BJ (cell line): ENCODE results near the gene DNAL1. TPM values are rescaled to one million over a fixed set of nuclear protein-coding genes. Genes with fewer than 3 reads are reported as not detected.

Source experiments
- CTCF ChIA-PET: fragments of 350-600 bp; formaldehyde crosslinking; extraction: SDS; loops from one replicate; lab custom pipeline; 2021; ENCODE audit warnings: antibody characterized with exemption, inconsistent platforms; lab: Yijun Ruan, JAX
- POLR2A ChIA-PET: fragments of 300-600 bp; sonication (Branson Sonifier 250); formaldehyde crosslinking; extraction: SDS; loops from one replicate; lab custom pipeline; 2021; ENCODE audit warnings: antibody characterized with exemption; lab: Charles Lee
- DNase-seq: peaks from one replicate; pipeline ENCODE4 v3.0.0-alpha.2; 2011; ENCODE audit warnings: low read depth
- H3K27me3 ChIP-seq: 2 replicates; pipeline ENCODE4 v1.6.0; 2011; ENCODE audit warnings: low read length; ENCODE audit not compliant: control insufficient read depth, insufficient read depth
- H3K36me3 ChIP-seq: 2 replicates; pipeline ENCODE4 v1.5.1; 2011; ENCODE audit warnings: low read length; ENCODE audit not compliant: control insufficient read depth, insufficient read depth
- H3K4me3 ChIP-seq: 2 replicates; pipeline ENCODE4 v1.5.1; 2011; ENCODE audit warnings: low read depth, mild to moderate bottlenecking, control low read depth, low read length
- CTCF ChIP-seq: IDR thresholded peaks from 2 replicates; pipeline ENCODE4 v1.5.1; 2011; ENCODE audit warnings: low read depth, mild to moderate bottlenecking, control low read depth, inconsistent platforms, low read length, moderate library complexity; ENCODE audit not compliant: insufficient read depth
- polyA plus RNA-seq: library from polyadenylated mRNA; depleted of rRNA; stranded (reverse); fragments of >200 nt; gene quantifications from 2 replicates; pipeline ENCODE4 v1.2.3, GENCODE V29; 2011; rRNA removed
- small RNA-seq: library from RNA; depleted of rRNA; stranded (forward); fragments of <200 nt; gene quantifications from one replicate; pipeline ENCODE3, GENCODE V24; 2012; ENCODE audit warnings: low replicate concordance, low read depth; ENCODE audit not compliant: insufficient read length

DNAL1 gene
- polyA plus RNA-seq, 1 experiment, result 2.4 TPM

- no peak for TF ChIP-seq CTCF
- Histone ChIP-seq H3K4me3 (no peak overlapping the region), H3K27me3 (no peaks in the 10 kb centered on the region), H3K36me3 (peaks cover 2% of the 10 kb centered on the region; the same call in 1 of the 2 replicates)
- ChIA-PET CTCF (interaction anchor here (0.7 to 2.0 kb wide), 5 partner anchors 9 to 79 kb away, joined by 3 to 9 read pairs (median 4); no protein-coding TSS in a partner anchor), POLR2A (no interaction called here)
- DNase-seq, result no peak
Measured at GRCh38 chr14:73749706-73750530, 105.1 kb downstream of the DNAL1 start.

DNA sequence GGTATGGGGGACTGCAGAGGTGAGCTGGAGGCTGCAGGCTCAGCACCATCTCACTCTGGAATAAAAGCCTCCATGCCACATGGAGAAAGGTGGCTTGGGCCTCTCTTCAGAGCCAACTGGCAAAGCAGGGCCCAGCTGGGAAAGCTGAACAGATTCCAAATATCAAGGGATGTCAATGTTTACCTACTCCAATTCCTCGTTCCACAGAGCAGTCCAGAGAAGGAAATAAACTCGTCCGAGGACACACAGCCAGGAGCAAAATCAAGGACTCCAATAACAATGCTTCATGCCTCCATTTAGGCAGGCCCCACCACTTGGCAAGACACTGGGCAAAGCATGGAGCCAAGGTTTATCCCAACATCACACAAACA is 105.7 kb downstream of the DNAL1 start:
- no peak for TF ChIP-seq CTCF
- CTCF ChIA-PET, result interaction anchor here (0.7 to 2.0 kb wide), 4 partner anchors 8 to 78 kb away, joined by 3 to 9 read pairs (median 6); no protein-coding TSS in a partner anchor
- Histone ChIP-seq H3K36me3 (peaks cover 2% of the 10 kb centered on the region; the same call in 1 of the 2 replicates), H3K27me3 (no peaks in the 10 kb centered on the region), H3K4me3 (no peak overlapping the region)
- DNase-seq, result no peak
- POLR2A ChIA-PET, result no interaction called here

DNA sequence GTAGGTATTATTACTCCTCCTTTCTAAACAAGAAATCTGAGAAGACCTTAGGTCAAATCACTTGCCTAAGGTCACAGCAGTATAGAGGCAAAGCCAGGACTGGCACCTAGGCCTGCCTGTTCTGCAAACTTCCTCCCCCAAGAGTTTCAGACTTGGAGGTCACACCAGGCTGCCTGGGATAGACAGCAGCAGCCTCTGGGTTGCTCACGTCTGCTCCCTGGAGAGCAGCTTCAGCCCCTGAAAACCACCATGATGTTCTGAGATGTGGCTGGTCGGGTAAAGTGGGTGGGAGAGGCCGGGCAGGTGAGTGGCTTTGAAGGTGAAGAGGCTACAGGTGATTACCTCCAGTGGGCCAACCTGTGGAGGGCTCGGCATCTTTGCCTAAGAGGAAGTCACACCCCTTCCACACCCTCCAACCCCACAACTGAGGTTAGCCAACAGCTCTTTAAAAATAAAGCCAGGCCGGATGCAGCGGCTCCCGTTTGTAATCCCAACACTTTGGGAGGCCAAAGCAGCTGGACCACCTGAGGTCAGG is 106.4 kb downstream of the DNAL1 start:
- no peaks in the 10 kb centered on the region for H3K27me3 ChIP-seq
- CTCF ChIA-PET, result no interaction called here
- peaks cover 2% of the 10 kb centered on the region; the same call in 1 of the 2 replicates for H3K36me3 ChIP-seq
- H3K4me3 ChIP-seq, result no peak overlapping the region
- DNase-seq, result no peak
- POLR2A ChIA-PET, result no interaction called here
- TF ChIP-seq CTCF, result no peak

DNA sequence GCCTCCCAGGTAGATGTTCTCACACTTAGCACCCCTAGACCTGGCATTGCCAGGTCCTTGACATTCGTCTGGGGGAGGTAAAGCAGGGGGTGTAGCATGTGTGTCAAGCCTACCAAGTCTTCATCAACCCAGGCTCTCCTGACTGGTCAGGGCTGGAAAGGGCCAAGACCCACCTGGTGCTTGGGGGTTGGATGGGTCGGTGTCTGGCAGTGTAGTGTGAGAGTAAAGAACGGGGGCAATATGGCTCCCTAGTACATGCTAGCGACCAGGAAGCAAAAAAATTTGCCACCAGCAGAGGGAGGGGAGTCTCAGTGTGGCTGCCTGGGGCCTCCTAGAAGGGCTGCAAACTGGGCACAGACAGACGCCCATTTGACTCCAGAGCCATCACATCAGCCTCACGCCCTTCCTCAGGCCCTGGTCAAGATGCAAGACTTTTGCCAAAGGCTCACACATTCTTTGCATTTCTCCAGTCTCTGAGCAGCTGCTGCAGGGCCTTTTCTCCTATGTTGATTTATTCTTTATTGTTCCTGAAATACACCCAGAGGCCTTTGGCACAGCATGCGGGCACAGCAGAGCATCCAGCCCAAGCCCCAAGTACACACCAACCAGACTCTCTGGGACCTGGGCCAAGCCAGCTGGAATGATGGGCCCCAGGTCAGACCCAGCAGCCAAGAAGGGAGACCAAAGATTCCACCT is 107.7 kb downstream of the DNAL1 start:
- CTCF ChIA-PET, result interaction anchor here (1.3 to 4.4 kb wide), 7 partner anchors 10 to 95 kb away, joined by 3 to 23 read pairs (median 11); no protein-coding TSS in a partner anchor

More for the DNA sequence above, 107.7 kb downstream of the DNAL1 start:
- peak; percentile 63 for DNase-seq
- H3K27me3 ChIP-seq, result no peaks in the 10 kb centered on the region
- POLR2A ChIA-PET, result interaction anchor here (0.5 to 0.6 kb wide), 2 partner anchors 34 to 44 kb away, joined by 3 to 8 read pairs; no protein-coding TSS in a partner anchor
- H3K36me3 ChIP-seq, result no peaks in the 10 kb centered on the region; the same call in 1 of the 2 replicates
- peak; percentile 47 for TF ChIP-seq CTCF
- H3K4me3 ChIP-seq, result no peak overlapping the region

Small RNA genes lying within 50 kb of the gene (small RNA-seq; reads per million reads assigned to genes)
- not detected for gene RNU6-240P

Other genes with a start within 250 kb of the DNAL1 start
- gene NUMB, start 186.4 kb upstream of the DNAL1 start, polyA plus RNA-seq, result 102 and 131 TPM in 2 replicates
- gene RIOX1, start 154.1 kb upstream of the DNAL1 start, polyA plus RNA-seq, result 7.5 and 8.5 TPM in 2 replicates
- 6.1 and 8.5 TPM in 2 replicates for gene ACOT1, start 107.8 kb upstream of the DNAL1 start, polyA plus RNA-seq
- gene HEATR4, start 86.0 kb upstream of the DNAL1 start, polyA plus RNA-seq, result not detected in 2 replicates
- gene ACOT2, start 75.8 kb upstream of the DNAL1 start, polyA plus RNA-seq, result 50.5 and 70.2 TPM in 2 replicates
- 0.67 and 0.82 TPM in 2 replicates for gene ACOT4, start 53.1 kb upstream of the DNAL1 start, polyA plus RNA-seq
- not detected in 2 replicates for gene ACOT6, start 32.5 kb upstream of the DNAL1 start, polyA plus RNA-seq
- 8.8 and 11.6 TPM in 2 replicates for gene PNMA1, start 69.4 kb downstream of the DNAL1 start, polyA plus RNA-seq
- gene PTGR2, start 206.8 kb downstream of the DNAL1 start, polyA plus RNA-seq, result 1.3 and 3.0 TPM in 2 replicates
- 44.8 and 61.4 TPM in 2 replicates for gene ZNF410, start 241.9 kb downstream of the DNAL1 start, polyA plus RNA-seq